K562 (cell line): ENCODE measurements around the gene MEF2C. TPM values are rescaled to one million over a fixed set of nuclear protein-coding genes. Genes with fewer than 3 reads are reported as not detected.

ENCODE experiments used
- CBX1 ChIP-seq: sonication (generic); IDR thresholded peaks from 2 replicates; pipeline ENCODE4 v1.6.1; 2016; ENCODE audit warnings: antibody characterized with exemption, low read depth, mild to moderate bottlenecking
- CREB1 ChIP-seq, 2 experiments: sonication (generic) in 1 of 2; formaldehyde crosslinking in 1 of 2; IDR thresholded peaks; 2 replicates each; pipeline versions ENCODE4 v1.6.1 to v1.8.0; 2012 to 2022; ENCODE audit warnings: inconsistent platforms in 1 of 2, mild to moderate bottlenecking in 1 of 2, missing genetic modification reagents in 1 of 2, moderate library complexity in 1 of 2
- GABPA ChIP-seq: fragments of 200-800 bp; sonication (Bioruptor generic); conservative IDR thresholded peaks from 2 replicates; pipeline ENCODE4 v1.6.1; 2016; ENCODE audit warnings: low read depth, missing genetic modification characterization, missing compliant biosample characterization
- GATAD2B ChIP-seq: fragments of 450-650 bp; IDR thresholded peaks from 2 replicates; pipeline ENCODE4 v1.6.1; 2017; ENCODE audit warnings: mild to moderate bottlenecking, borderline replicate concordance
- HBP1 ChIP-seq: fragments of 450-650 bp; formaldehyde crosslinking; IDR thresholded peaks from 2 replicates; pipeline ENCODE4 v1.4.0; 2022; ENCODE audit warnings: missing genetic modification characterization
- HOXB6 ChIP-seq: fragments of 250-450 bp; sonication (Bioruptor Pico); IDR thresholded peaks from 2 replicates; pipeline ENCODE4 v1.5.1; 2022; ENCODE audit warnings: mild to moderate bottlenecking, borderline replicate concordance
- HSF4 ChIP-seq: fragments of 250-450 bp; sonication (Bioruptor Pico); IDR thresholded peaks from 2 replicates; pipeline ENCODE4 v2.1.2; 2022; ENCODE audit warnings: mild to moderate bottlenecking, moderate library complexity, borderline replicate concordance
- NCOR1 ChIP-seq: fragments of 450-650 bp; IDR thresholded peaks from 2 replicates; pipeline ENCODE4 v1.6.1; 2016; ENCODE audit warnings: mild to moderate bottlenecking, moderate library complexity
- NR2C2 ChIP-seq, 2 experiments: fragments of 200-800 bp in 1 of 2; sonication (Bioruptor generic) in 1 of 2; sonication (generic) in 1 of 2; formaldehyde crosslinking in 1 of 2; IDR thresholded peaks; 2 replicates each; pipeline versions ENCODE4 v1.6.1 to v1.8.0; 2016 to 2022; ENCODE audit warnings: mild to moderate bottlenecking in 1 of 2, missing compliant biosample characterization in 1 of 2, missing genetic modification characterization in 1 of 2, missing genetic modification reagents in 1 of 2
- SIRT6 ChIP-seq: IDR thresholded peaks from one replicate; pipeline ENCODE4 v1.6.1; 2012; ENCODE audit warnings: low read depth, mild to moderate bottlenecking, control low read depth, inconsistent platforms, low read length, moderate library complexity
- SLC30A9 ChIP-seq: fragments of 250-450 bp; sonication (Bioruptor Pico); IDR thresholded peaks from 2 replicates; pipeline ENCODE4 v1.8.0; 2022; ENCODE audit warnings: mild to moderate bottlenecking, moderate library complexity
- ZBTB26 ChIP-seq: fragments of 450-650 bp; formaldehyde crosslinking; IDR thresholded peaks from 2 replicates; pipeline ENCODE4 v1.4.0; 2022; ENCODE audit warnings: missing genetic modification characterization
- ZMIZ1 ChIP-seq, 2 experiments: fragments of 150-350 bp in 1 of 2; IDR thresholded peaks; 2 replicates each; pipeline ENCODE4 v1.6.1; 2012 to 2016; ENCODE audit warnings: low read depth in 2 of 2, low read length in 2 of 2, mild to moderate bottlenecking in 1 of 2, moderate library complexity in 1 of 2
- ZNF23 ChIP-seq: fragments of 250-450 bp; sonication (Bioruptor Pico); IDR thresholded peaks from 2 replicates; pipeline ENCODE4 v1.4.0; 2020; ENCODE audit warnings: mild to moderate bottlenecking
- ZNF239 ChIP-seq: fragments of 250-450 bp; sonication (Bioruptor Pico); IDR thresholded peaks from 2 replicates; pipeline ENCODE4 v1.4.0; 2020; ENCODE audit warnings: mild to moderate bottlenecking
- ZNF3 ChIP-seq: fragments of 250-450 bp; sonication (Bioruptor Pico); IDR thresholded peaks from 2 replicates; pipeline ENCODE4 v1.5.0; 2021; ENCODE audit warnings: mild to moderate bottlenecking, moderate library complexity
- ZNF778 ChIP-seq: fragments of 450-650 bp; formaldehyde crosslinking; IDR thresholded peaks from 2 replicates; pipeline ENCODE4 v1.4.0; 2020; ENCODE audit warnings: mild to moderate bottlenecking, moderate library complexity
- ZNF785 ChIP-seq: fragments of 250-450 bp; sonication (Bioruptor Pico); IDR thresholded peaks from 2 replicates; pipeline ENCODE4 v1.4.0; 2020; ENCODE audit warnings: mild to moderate bottlenecking
- ZSCAN32 ChIP-seq: fragments of 450-650 bp; formaldehyde crosslinking; IDR thresholded peaks from 2 replicates; pipeline ENCODE4 v1.4.0; 2020; ENCODE audit warnings: mild to moderate bottlenecking, moderate library complexity
- polyA plus RNA-seq, 8 experiments: library from polyadenylated mRNA; depleted of rRNA in 4 of 8; stranded (reverse) in 5 of 8; unstranded in 3 of 8; fragments of >200 nt; fragmentation: Nextera tagmentation in 2 of 8; fragmentation: Illumina TruSeq in 1 of 8; extraction: Ambion mirVana in 2 of 8; extraction: Trizol in 1 of 8; gene quantifications; 2 replicates each; pipeline versions ENCODE4 v1.2.1 to v1.2.3, GENCODE V29; 2011 to 2014; ENCODE audit warnings: inconsistent platforms in 1 of 8, missing spikeins in 1 of 8
- total RNA-seq, 7 experiments: library from RNA; depleted of rRNA in 6 of 7; stranded (reverse); fragments of >200 nt in 6 of 7; fragmentation: Illumina TruSeq in 2 of 7; extraction: Trizol in 2 of 7; gene quantifications; 2 replicates each; pipeline versions ENCODE4 v1.2.1 to v1.2.3, GENCODE V29; 2011 to 2021; ENCODE audit warnings: low replicate concordance in 1 of 7
- TF ChIP-seq, protein P1 (sequence below): sonication (generic); formaldehyde crosslinking; IDR thresholded peaks from 2 replicates; pipeline ENCODE4 v1.8.1; 2023; ENCODE audit warnings: mild to moderate bottlenecking, missing genetic modification reagents
- TF ChIP-seq, protein P2 (sequence below): fragments of 250-450 bp; sonication (Bioruptor Pico); IDR thresholded peaks from 2 replicates; pipeline ENCODE4 v1.8.0; 2021; ENCODE audit warnings: moderate library complexity, mild to moderate bottlenecking, inconsistent platforms

MEF2C gene
- total and polyA plus RNA-seq, 9 of the 15 experiments (the other 6 are each of a cell fraction or from before 2014, with no cell fraction given) = 25.1 to 67.8 (median 58.3) TPM

DNA sequence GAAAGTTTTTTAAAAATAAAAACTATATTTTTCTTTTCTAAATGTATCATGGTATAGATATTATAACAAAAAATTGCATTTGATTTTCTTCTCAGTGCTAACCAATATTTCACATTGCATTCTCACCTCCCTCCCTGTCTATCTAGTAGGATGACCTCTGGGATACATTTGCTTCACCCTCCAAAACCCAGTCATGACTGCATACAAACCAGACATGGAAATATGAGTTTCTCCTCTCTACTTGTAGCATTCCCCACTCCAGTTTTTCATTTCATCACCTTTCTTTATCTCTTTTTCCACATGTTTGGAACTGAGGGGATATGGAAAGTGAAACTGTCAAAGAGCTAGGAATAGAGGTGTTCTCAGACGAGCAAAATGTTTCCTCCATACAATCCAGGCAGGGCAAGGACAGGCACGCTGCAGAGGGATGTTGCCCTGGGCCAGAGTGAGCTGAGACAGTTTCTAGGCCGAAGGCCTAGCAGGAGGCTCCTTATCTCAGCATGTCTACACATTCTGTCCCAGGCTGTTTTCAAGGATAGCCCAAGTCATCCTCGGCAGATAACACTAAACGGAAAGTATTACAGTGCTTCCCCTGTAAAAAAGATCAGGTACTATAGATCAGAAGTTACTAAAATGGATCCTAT is 46.7 kb downstream of the MEF2C start (continued):
- no peak for TF ChIP-seq ZNF23
- TF ChIP-seq NR2C2 (CRISPR knock-in tag; IDR thresholded peaks at IDR 0.05) = no peak
- peak; percentile 30; the same call in 1 of the 2 replicates for TF ChIP-seq NR2C2 (tag; IDR thresholded peaks at IDR 0.05)
- TF ChIP-seq, protein P1, sequence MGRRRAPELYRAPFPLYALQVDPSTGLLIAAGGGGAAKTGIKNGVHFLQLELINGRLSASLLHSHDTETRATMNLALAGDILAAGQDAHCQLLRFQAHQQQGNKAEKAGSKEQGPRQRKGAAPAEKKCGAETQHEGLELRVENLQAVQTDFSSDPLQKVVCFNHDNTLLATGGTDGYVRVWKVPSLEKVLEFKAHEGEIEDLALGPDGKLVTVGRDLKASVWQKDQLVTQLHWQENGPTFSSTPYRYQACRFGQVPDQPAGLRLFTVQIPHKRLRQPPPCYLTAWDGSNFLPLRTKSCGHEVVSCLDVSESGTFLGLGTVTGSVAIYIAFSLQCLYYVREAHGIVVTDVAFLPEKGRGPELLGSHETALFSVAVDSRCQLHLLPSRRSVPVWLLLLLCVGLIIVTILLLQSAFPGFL = no peak
- TF ChIP-seq GATAD2B = peak; percentile 35; the same call in 1 of the 2 replicates
- peak; percentile 83 for TF ChIP-seq NCOR1
- TF ChIP-seq GABPA (tag) = no peak
- TF ChIP-seq HOXB6 (CRISPR knock-in tag) = no peak
- no peak for TF ChIP-seq ZNF778 (CRISPR knock-in tag)
- TF ChIP-seq SLC30A9 (CRISPR knock-in tag) = no peak
- no peak for TF ChIP-seq ZNF3 (CRISPR knock-in tag)
- TF ChIP-seq CREB1 (IDR thresholded peaks at IDR 0.05) = peak; percentile 33; the same call in 1 of the 2 replicates
- TF ChIP-seq CREB1 (CRISPR knock-in tag; IDR thresholded peaks at IDR 0.05) = no peak
- TF ChIP-seq SIRT6 = no peak
- no peak for TF ChIP-seq CBX1
- TF ChIP-seq HSF4 = no peak
- no peak for TF ChIP-seq ZBTB26 (CRISPR knock-in tag)
- TF ChIP-seq, protein P2, sequence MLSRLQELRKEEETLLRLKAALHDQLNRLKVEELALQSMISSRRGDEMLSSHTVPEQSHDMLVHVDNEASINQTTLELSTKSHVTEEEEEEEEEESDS (CRISPR knock-in tag) = no peak
- peak; percentile 30; the same call in 1 of the 2 replicates for TF ChIP-seq ZNF239
- no peak for TF ChIP-seq ZNF785 (CRISPR knock-in tag)
- TF ChIP-seq ZSCAN32 (CRISPR knock-in tag) = no peak
- TF ChIP-seq ZMIZ1 (IDR thresholded peaks at IDR 0.05; ENCODE audit: low read depth in 2 of 2, low read length in 2 of 2) = 0 out of 4 replicates have a peak, but pooled peaks of 1 of the 2 experiments have one; percentile 55
- TF ChIP-seq HBP1 (CRISPR knock-in tag) = no peak
